Measurements from ENCODE around the gene ZNF239. TPM values are rescaled to one million over a fixed set of nuclear protein-coding genes. Genes with fewer than 3 reads are reported as not detected.
A peak's percentile ranks its signal among the peaks of the same experiment; 100 is the strongest.
"Not testable (repeated sequence)": the region's sequence is repeated elsewhere in the genome, so short reads cannot be mapped to it uniquely, and the experiment has no call there.

The ZNF239 gene
- total RNA-seq, 1 experiment from 2014 or later: 16.4 TPM

- H3K9me3 ChIP-seq: peaks cover 20% of the 10 kb centered on the region
- Mint-ChIP-seq H3K4me3 (ENCODE audit: unreplicated experiment) (no peak overlapping the region), H3K36me3 (ENCODE audit: insufficient read depth, unreplicated experiment) (no peaks in the 10 kb centered on the region), H3K27me3 (ENCODE audit: insufficient read depth, unreplicated experiment) (no peaks in the 10 kb centered on the region), H3K27ac (ENCODE audit: unreplicated experiment) (no peak overlapping the region), H3K4me1 (ENCODE audit: low read depth, unreplicated experiment) (no peaks in the 10 kb centered on the region), H3K9me3 (ENCODE audit: unreplicated experiment) (peaks cover 19% of the 10 kb centered on the region)
- no peak for TF ChIP-seq CTCF (IDR thresholded peaks at IDR 0.05; ENCODE audit: insufficient read depth in 1 of 2, low read depth in 1 of 2, low read length in 1 of 2, severe bottlenecking in 1 of 2, unreplicated experiment in 1 of 2)
- H3K4me3 ChIP-seq (ENCODE audit: low read depth, low read length): no peak overlapping the region
- ChIA-PET POLR2A (no interaction called here), CTCF (no interaction called here)
- intact Hi-C loops (cut with micrococcal nuclease; ENCODE audit: unreplicated experiment): no loop called here
- no peaks in the 10 kb centered on the region for H3K36me3 ChIP-seq (ENCODE audit: control insufficient read depth, insufficient read depth, low read length)
- DNase-seq: no peak
- H3K4me1 ChIP-seq: no peaks in the 10 kb centered on the region
- H3K27me3 ChIP-seq (replicated peaks; ENCODE audit: control insufficient read depth, insufficient read depth, low read length): no peaks in the 10 kb centered on the region
- no TSS peak for BruUV-seq (replicated peaks)
Measured at GRCh38 chr10:43594944-43595589, 20.7 kb upstream of the ZNF239 start.

GRCh38 chr10:43591303-43591904 lies 17.0 kb upstream of the ZNF239 start:
- H3K27me3 Mint-ChIP-seq (ENCODE audit: insufficient read depth, unreplicated experiment): no peaks in the 10 kb centered on the region
- no TSS peak for BruUV-seq (replicated peaks)
- POLR2A ChIA-PET: no interaction called here
- no peak overlapping the region for H3K4me3 Mint-ChIP-seq (ENCODE audit: unreplicated experiment)
- H3K4me1 ChIP-seq: peaks cover 5% of the 10 kb centered on the region
- no peak overlapping the region for H3K4me3 ChIP-seq (ENCODE audit: low read depth, low read length)
- no peaks in the 10 kb centered on the region for H3K27me3 ChIP-seq (replicated peaks; ENCODE audit: control insufficient read depth, insufficient read depth, low read length)
- peaks cover 20% of the 10 kb centered on the region for H3K9me3 ChIP-seq
- peaks cover 19% of the 10 kb centered on the region for H3K9me3 Mint-ChIP-seq (ENCODE audit: unreplicated experiment)
- no peak for TF ChIP-seq CTCF (IDR thresholded peaks at IDR 0.05; ENCODE audit: insufficient read depth in 1 of 2, low read depth in 1 of 2, low read length in 1 of 2, severe bottlenecking in 1 of 2, unreplicated experiment in 1 of 2)
- CTCF ChIA-PET: no interaction called here
- H3K36me3 ChIP-seq (ENCODE audit: control insufficient read depth, insufficient read depth, low read length): no peaks in the 10 kb centered on the region
- no peak overlapping the region for H3K27ac Mint-ChIP-seq (ENCODE audit: unreplicated experiment)
- peaks cover 4% of the 10 kb centered on the region for H3K4me1 Mint-ChIP-seq (ENCODE audit: low read depth, unreplicated experiment)
- intact Hi-C loops (cut with micrococcal nuclease; ENCODE audit: unreplicated experiment): no loop called here
- no peaks in the 10 kb centered on the region for H3K36me3 Mint-ChIP-seq (ENCODE audit: insufficient read depth, unreplicated experiment)
- DNase-seq: no peak

- H3K4me1 Mint-ChIP-seq (ENCODE audit: low read depth, unreplicated experiment); intact Hi-C loops (cut with micrococcal nuclease; ENCODE audit: unreplicated experiment); H3K27me3 Mint-ChIP-seq (ENCODE audit: insufficient read depth, unreplicated experiment); H3K36me3 ChIP-seq (ENCODE audit: control insufficient read depth, insufficient read depth, low read length); H3K36me3 Mint-ChIP-seq (ENCODE audit: insufficient read depth, unreplicated experiment); DNase-seq; H3K4me3 Mint-ChIP-seq (ENCODE audit: unreplicated experiment); H3K4me3 ChIP-seq (ENCODE audit: low read depth, low read length); BruUV-seq (replicated peaks); H3K27me3 ChIP-seq (replicated peaks; ENCODE audit: control insufficient read depth, insufficient read depth, low read length): not testable (repeated sequence)
- H3K9me3 ChIP-seq: peaks cover 12% of the 10 kb centered on the region
- H3K9me3 Mint-ChIP-seq (ENCODE audit: unreplicated experiment): peaks cover 15% of the 10 kb centered on the region
- peak overlapping the region; percentile 2 for H3K27ac Mint-ChIP-seq (ENCODE audit: unreplicated experiment)
- CTCF ChIA-PET: interaction anchor here (0.6 kb wide), 1 partner anchor 13 kb away, joined by 3 read pairs; no protein-coding TSS in a partner anchor
- POLR2A ChIA-PET: interaction anchor here (0.6 kb wide), 1 partner anchor 13 kb away, joined by 4 read pairs; the partner anchor contains the start of gene ZNF239
- peaks cover 15% of the 10 kb centered on the region for H3K4me1 ChIP-seq
Measured at GRCh38 chr10:43586730-43587115, 12.3 kb upstream of the ZNF239 start.

Data from Caco-2 (cell line).